Measurements from ENCODE around the gene PLCXD1.
"Not testable (repeated sequence)": the region's sequence is repeated elsewhere in the genome, so short reads cannot be mapped to it uniquely, and the experiment has no call there.

PLCXD1 gene

GRCh38 chrX:336227-336626, 55.0 kb downstream of the PLCXD1 start:
- no peak for DNase-seq

GRCh38 chrX:337331-337831, 56.2 kb downstream of the PLCXD1 start:
- no peak for DNase-seq

GRCh38 chrX:338281-338835, 57.2 kb downstream of the PLCXD1 start:
- no peak for DNase-seq

- no peak for DNase-seq
Measured at GRCh38 chrX:338836-339400, 57.7 kb downstream of the PLCXD1 start.

GRCh38 chrX:340121-340520, 58.9 kb downstream of the PLCXD1 start:
- DNase-seq = no peak

GRCh38 chrX:340641-341423, 59.7 kb downstream of the PLCXD1 start:
- DNase-seq = no peak

GRCh38 chrX:341541-342101, 60.4 kb downstream of the PLCXD1 start:
- no peak for DNase-seq

GRCh38 chrX:344371-344901, 63.3 kb downstream of the PLCXD1 start:
- no peak for DNase-seq

GRCh38 chrX:345020-345925, 64.1 kb downstream of the PLCXD1 start:
- DNase-seq = no peak

- no peak for DNase-seq
Measured at GRCh38 chrX:346034-346813, 65.0 kb downstream of the PLCXD1 start.

- no peak for DNase-seq
Measured at GRCh38 chrX:347351-348117, 66.4 kb downstream of the PLCXD1 start.

GRCh38 chrX:348461-349117, 67.4 kb downstream of the PLCXD1 start:
- no peak for DNase-seq

GRCh38 chrX:349196-349595, 68.0 kb downstream of the PLCXD1 start:
- DNase-seq = no peak

GRCh38 chrX:349702-350101, 68.5 kb downstream of the PLCXD1 start:
- no peak for DNase-seq

GRCh38 chrX:350148-350533, 69.0 kb downstream of the PLCXD1 start:
- no peak for DNase-seq

GRCh38 chrX:350534-351323, 69.5 kb downstream of the PLCXD1 start:
- no peak for DNase-seq

GRCh38 chrX:351324-351641, 70.1 kb downstream of the PLCXD1 start:
- not testable (repeated sequence) for DNase-seq

GRCh38 chrX:351736-352135, 70.6 kb downstream of the PLCXD1 start:
- DNase-seq = no peak

- DNase-seq = no peak
Measured at GRCh38 chrX:352181-352580, 71.0 kb downstream of the PLCXD1 start.

Measured in activated CD4-positive, alpha-beta T cell treated with anti-CD3 and anti-CD28 coated beads, Interleukin-2, Interleukin-6, amounts not matched to agents 100 ng/mL and 50 ng/mL, durations not matched to agents 16 hours and 8 hours (primary cell).